GM12892 (cell line): ENCODE measurements around the gene RABL6.

Source experiments
- DNase-seq: peaks from one replicate; pipeline ENCODE4 v3.0.0; 2011; ENCODE audit not compliant: insufficient read length
- FAIRE-seq: peaks from 2 replicates; lab custom pipeline; 2011; peaks lifted over from hg19 to GRCh38; lab: Jason Lieb, UNC
- POLR2A ChIP-seq: IDR thresholded peaks from 2 replicates; pipeline ENCODE4 v1.6.1; 2011; ENCODE audit warnings: low read depth, low read length, control low read depth
- POLR2AphosphoS5 ChIP-seq: IDR thresholded peaks from 2 replicates; pipeline ENCODE4 v1.6.1; 2011; ENCODE audit warnings: low read depth, low read length, control low read depth
- TAF1 ChIP-seq: IDR thresholded peaks from 2 replicates; pipeline ENCODE4 v1.6.1; 2011; ENCODE audit warnings: low read depth, mild to moderate bottlenecking, control low read depth, low read length, borderline replicate concordance

RABL6 gene

GRCh38 chr9:136823136-136824046 is 15.6 kb downstream of the RABL6 start:
- DNase-seq (no peak), FAIRE-seq (no peak)
- TF ChIP-seq POLR2AphosphoS5, result no peak

GRCh38 chr9:136824496-136825225 is 16.9 kb downstream of the RABL6 start:
- DNase-seq (no peak), FAIRE-seq (no peak)
- TF ChIP-seq POLR2AphosphoS5 (no peak), POLR2A (no peak), TAF1 (no peak)

- no peak for FAIRE-seq
Observed at GRCh38 chr9:136825295-136826187, 17.8 kb downstream of the RABL6 start.

GRCh38 chr9:136826188-136826541 is 18.4 kb downstream of the RABL6 start:
- no peak for FAIRE-seq
- DNase-seq, result no peak
- TF ChIP-seq TAF1 (no peak), POLR2A (no peak), POLR2AphosphoS5 (no peak)

More at GRCh38 chr9:136825295-136826187, 17.8 kb downstream of the RABL6 start:
- TF ChIP-seq POLR2A (no peak), TAF1 (no peak), POLR2AphosphoS5 (no peak)
- DNase-seq, result no peak

- DNase-seq (no peak), FAIRE-seq (no peak)
- TF ChIP-seq POLR2AphosphoS5 (no peak), POLR2A (no peak), TAF1 (no peak)
Observed at GRCh38 chr9:136826703-136827582, 19.2 kb downstream of the RABL6 start.

- no peak for FAIRE-seq
- no peak for DNase-seq
- TF ChIP-seq TAF1, result no peak
- TF ChIP-seq POLR2A, result no peak
Observed at GRCh38 chr9:136827794-136828473, 20.2 kb downstream of the RABL6 start.

- FAIRE-seq (no peak), DNase-seq (no peak)
- TF ChIP-seq TAF1 (no peak), POLR2A (no peak), POLR2AphosphoS5 (no peak)
Observed at GRCh38 chr9:136828474-136829140, 20.9 kb downstream of the RABL6 start.

- no peak for FAIRE-seq
- no peak for TF ChIP-seq TAF1
- no peak for DNase-seq
Observed at GRCh38 chr9:136829412-136829811, 21.7 kb downstream of the RABL6 start.

- FAIRE-seq (no peak), DNase-seq (no peak)
- TF ChIP-seq POLR2A, result no peak
- no peak for TF ChIP-seq POLR2AphosphoS5
- TF ChIP-seq TAF1, result no peak
Observed at GRCh38 chr9:136829981-136830885, 22.5 kb downstream of the RABL6 start.
